Testis (tissue), 3 donors: ENCODE results near the gene ITGB2. TPM values are rescaled to one million over a fixed set of nuclear protein-coding genes. Genes with fewer than 3 reads are reported as not detected.

ENCODE experiments used
- DNase-seq: peaks from one replicate; pipeline ENCODE4 v3.0.0-alpha.2; 2019
- H3K27ac ChIP-seq, 2 donors: fragments of 200-600 bp; sonication (generic); one replicate each; pipeline ENCODE4 v1.5.1; 2019
- H3K27me3 ChIP-seq: fragments of 200-600 bp; sonication (generic); one replicate; pipeline ENCODE4 v1.5.1; 2019
- H3K36me3 ChIP-seq: fragments of 200-600 bp; sonication (generic); one replicate; pipeline ENCODE4 v1.5.1; 2017; ENCODE audit warnings: low read depth; ENCODE audit errors: missing control alignments
- H3K4me1 ChIP-seq: fragments of 200-600 bp; sonication (generic); one replicate; pipeline ENCODE4 v1.5.1; 2019
- H3K4me3 ChIP-seq, 2 donors: fragments of 200-600 bp; sonication (generic); one replicate each; pipeline ENCODE4 v1.5.1; 2017 to 2019
- H3K9me3 ChIP-seq: fragments of 200-600 bp; sonication (generic); one replicate; pipeline ENCODE4 v1.5.1; 2017
- POLR2A ChIP-seq: fragments of 450-650 bp; IDR thresholded peaks from one replicate; pipeline ENCODE4 v1.6.1; 2017; ENCODE audit warnings: antibody characterized with exemption, mild to moderate bottlenecking, moderate library complexity
- WGBS, 2 donors: methylation state at CpG; one replicate each; pipeline ENCODE4 v1.1.5; 2018; 5-methylcytosine and 5-hydroxymethylcytosine counted together
- intact Hi-C: fragments of 100-400 bp; cut with DNase I; formaldehyde crosslinking; loops from one replicate; pipeline ENCODE4 v1.15.1; 2023; ENCODE audit warnings: low total_unique reads
- polyA plus RNA-seq: library from polyadenylated mRNA; stranded (reverse); fragments of 350-450 nt; fragmentation: Illumina TruSeq; extraction: RNeasy Lipid Tissue Mini Kit (QIAGEN cat#74804); gene quantifications from one replicate; pipeline ENCODE4 v1.2.3, GENCODE V29; 2014; ENCODE audit warnings: low read depth, low replicate concordance; ENCODE audit not compliant: insufficient read depth
- total RNA-seq, 2 donors: library from RNA; depleted of rRNA; stranded (reverse); fragments of >200 nt; gene quantifications; one replicate each; pipeline ENCODE4 v1.2.3, GENCODE V29; 2016
- TF ChIP-seq, protein P1 (sequence below), 3 experiments: fragments of 450-650 bp in 2 of 3; fragments of 200-600 bp in 1 of 3; sonication (generic) in 1 of 3; IDR thresholded peaks; one replicate each; pipeline ENCODE4 v1.5.1; 2016 to 2019; ENCODE audit warnings: antibody characterized with exemption in 3 of 3, mild to moderate bottlenecking in 2 of 3, moderate library complexity in 1 of 3

ITGB2 gene
- total and polyA plus RNA-seq, 3 donors from 2014 or later, result 5.6 to 29.5 (median 27.4) TPM

DNA sequence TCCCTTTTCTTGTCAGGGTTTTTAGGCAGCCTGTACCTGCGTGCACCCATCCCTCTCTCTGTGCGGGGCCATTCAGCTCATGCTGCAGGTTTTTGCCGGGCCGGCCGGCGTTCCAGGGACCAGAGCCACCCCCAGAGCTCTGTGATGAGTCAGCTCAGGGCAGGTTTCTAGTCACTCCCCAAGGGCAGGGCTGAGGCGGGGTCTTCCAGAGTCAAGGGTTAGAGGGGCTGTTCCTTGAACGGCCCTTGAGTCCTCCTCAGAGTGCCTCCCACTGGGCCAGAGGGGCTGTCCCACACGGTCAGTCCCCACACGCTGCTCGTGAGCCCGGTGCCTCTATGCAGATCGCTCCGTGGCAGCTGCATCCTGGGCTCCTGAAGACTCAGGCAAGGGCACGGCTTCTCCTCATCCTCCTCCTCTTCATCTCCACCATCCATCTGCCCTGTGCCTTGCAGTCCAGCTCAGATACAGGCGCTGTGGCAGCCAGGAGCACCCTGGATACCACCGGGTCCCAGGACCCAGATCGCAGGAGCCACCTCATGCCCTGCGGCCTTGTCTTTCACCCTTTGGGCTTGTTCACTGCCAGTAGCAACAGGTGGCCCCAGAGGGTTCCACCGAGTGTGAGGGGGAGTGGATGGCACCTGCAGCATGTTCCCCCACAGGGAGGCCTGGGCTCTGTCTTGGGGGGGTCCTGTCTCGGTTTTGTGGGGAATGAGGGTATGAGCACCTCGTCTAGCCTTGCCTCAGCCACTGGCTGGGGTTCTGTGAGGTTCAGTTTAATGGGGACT lies 36.5 kb upstream of the ITGB2 start:
- no peaks in the 10 kb centered on the region for H3K9me3 ChIP-seq
- no peak overlapping the region for H3K4me3 ChIP-seq
- H3K36me3 ChIP-seq, result no peaks in the 10 kb centered on the region
- H3K27me3 ChIP-seq, result no peaks in the 10 kb centered on the region
- no peak for TF ChIP-seq POLR2A
- TF ChIP-seq, protein P1, sequence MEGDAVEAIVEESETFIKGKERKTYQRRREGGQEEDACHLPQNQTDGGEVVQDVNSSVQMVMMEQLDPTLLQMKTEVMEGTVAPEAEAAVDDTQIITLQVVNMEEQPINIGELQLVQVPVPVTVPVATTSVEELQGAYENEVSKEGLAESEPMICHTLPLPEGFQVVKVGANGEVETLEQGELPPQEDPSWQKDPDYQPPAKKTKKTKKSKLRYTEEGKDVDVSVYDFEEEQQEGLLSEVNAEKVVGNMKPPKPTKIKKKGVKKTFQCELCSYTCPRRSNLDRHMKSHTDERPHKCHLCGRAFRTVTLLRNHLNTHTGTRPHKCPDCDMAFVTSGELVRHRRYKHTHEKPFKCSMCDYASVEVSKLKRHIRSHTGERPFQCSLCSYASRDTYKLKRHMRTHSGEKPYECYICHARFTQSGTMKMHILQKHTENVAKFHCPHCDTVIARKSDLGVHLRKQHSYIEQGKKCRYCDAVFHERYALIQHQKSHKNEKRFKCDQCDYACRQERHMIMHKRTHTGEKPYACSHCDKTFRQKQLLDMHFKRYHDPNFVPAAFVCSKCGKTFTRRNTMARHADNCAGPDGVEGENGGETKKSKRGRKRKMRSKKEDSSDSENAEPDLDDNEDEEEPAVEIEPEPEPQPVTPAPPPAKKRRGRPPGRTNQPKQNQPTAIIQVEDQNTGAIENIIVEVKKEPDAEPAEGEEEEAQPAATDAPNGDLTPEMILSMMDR (IDR thresholded peaks at IDR 0.05), result no peak
- WGBS, 2 donors, result 92 to 94% methylated on average over 15 to 22 of the region's 22 CpGs
- intact Hi-C loops, result no loop called here
- DNase-seq, result no peak
- no peak overlapping the region for H3K27ac ChIP-seq
- peaks cover 26% of the 10 kb centered on the region for H3K4me1 ChIP-seq

DNA sequence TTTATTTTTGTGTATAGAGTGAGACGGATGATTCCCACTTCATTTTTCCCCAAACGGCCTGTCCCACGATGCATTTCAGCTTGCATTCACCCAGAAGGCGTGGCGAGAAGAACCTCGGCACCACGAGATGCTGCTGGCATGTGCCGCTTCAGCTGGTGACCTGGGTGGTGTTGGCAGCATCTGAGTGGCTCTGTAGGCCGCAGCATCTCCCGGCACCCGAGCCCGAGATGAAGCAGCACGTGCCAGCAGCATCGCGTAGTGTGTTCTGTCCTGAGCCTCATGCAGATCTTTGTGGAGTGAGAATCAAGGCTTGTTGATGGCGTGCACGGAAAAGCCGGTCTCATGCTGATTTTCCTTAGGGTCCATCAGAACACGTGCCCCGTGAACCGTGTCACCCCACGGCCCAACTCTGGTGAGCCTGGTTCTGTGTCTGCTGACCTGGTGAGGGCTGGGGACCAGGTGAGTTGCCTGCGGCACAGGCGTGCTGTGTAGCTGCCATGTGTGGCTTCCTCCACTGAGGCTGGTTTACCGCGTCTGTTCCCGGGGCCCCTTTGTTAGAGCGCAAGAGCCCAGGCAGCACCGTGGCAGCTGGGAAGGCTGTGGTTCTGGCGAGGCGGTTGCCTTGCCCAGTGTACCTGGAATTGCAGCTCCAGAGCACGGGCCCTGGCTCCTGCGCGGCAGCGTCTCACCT lies 35.8 kb upstream of the ITGB2 start:
- no peaks in the 10 kb centered on the region for H3K9me3 ChIP-seq
- no peak overlapping the region for H3K27ac ChIP-seq
- H3K4me3 ChIP-seq, result no peak overlapping the region
- no peak for DNase-seq
- intact Hi-C loops, result no loop called here
- TF ChIP-seq, protein P1 (IDR thresholded peaks at IDR 0.05), result no peak
- TF ChIP-seq POLR2A, result no peak
- no peaks in the 10 kb centered on the region for H3K36me3 ChIP-seq
- H3K4me1 ChIP-seq, result peaks cover 26% of the 10 kb centered on the region
- no peaks in the 10 kb centered on the region for H3K27me3 ChIP-seq
- 95 to 98% methylated on average over 35 of the region's 35 CpGs for WGBS, 2 donors

DNA sequence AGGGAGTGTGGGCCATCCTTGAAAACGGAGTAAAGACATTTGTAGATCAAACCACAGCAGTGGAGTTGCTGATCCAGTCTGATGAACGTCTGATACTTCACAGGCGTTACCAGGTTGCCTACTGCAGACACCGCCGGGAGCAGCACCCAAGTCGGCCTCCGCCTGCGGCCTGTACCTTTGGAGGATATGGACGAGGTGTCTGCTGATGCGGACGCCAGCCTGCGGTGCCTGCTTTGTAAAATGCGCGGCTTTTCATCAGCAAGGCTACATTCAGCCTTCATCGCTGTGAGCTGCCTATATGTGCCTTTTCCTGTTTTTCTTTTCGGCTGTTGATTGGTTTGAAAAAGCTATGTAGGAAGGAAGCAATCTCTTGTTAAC lies 35.1 kb upstream of the ITGB2 start:
- H3K4me1 ChIP-seq, result peaks cover 26% of the 10 kb centered on the region

DNA sequence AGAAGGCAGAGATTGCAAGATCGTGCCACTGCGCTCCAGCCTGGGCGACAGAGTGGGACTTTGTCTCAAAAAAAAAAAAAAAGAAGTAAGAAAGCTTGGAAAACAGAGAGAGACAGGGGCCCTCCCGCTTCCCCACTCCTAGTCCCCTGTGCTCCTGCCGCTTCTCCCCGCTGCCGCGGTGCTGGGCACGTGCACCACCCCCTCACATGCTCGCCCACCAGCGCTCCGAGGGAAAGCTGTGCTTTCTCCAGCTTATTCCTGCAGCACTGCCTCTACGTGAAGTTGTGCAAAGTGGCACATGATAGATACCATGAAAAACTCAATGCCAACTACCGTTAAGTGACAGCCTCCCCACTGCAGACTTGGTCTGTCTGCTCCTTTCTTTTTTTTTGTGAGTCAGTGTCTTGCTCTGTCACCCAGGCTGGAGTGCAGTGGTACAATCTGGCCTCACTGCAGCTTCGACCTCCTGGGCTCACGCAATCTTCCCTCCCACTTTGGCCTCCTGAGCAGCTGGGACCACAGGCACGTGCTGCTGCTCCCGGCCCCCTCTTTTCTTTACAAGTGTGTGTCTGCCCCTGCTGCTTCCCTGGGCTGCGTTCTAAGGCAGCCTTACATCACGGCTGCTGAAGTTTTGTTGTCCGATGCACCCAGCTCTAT lies 34.6 kb upstream of the ITGB2 start:
- Histone ChIP-seq H3K27ac (no peak overlapping the region), H3K36me3 (no peaks in the 10 kb centered on the region), H3K9me3 (no peaks in the 10 kb centered on the region), H3K27me3 (no peaks in the 10 kb centered on the region), H3K4me3 (no peak overlapping the region), H3K4me1 (peaks cover 26% of the 10 kb centered on the region)
- intact Hi-C loops, result no loop called here
- TF ChIP-seq, protein P1 (IDR thresholded peaks at IDR 0.05), result no peak
- no peak for TF ChIP-seq POLR2A
- no peak for DNase-seq
- WGBS, 2 donors, result 88 to 92% methylated on average over 21 of the region's 21 CpGs

More for the DNA sequence above, 35.1 kb upstream of the ITGB2 start:
- DNase-seq, result no peak
- Histone ChIP-seq H3K4me3 (no peak overlapping the region), H3K36me3 (no peaks in the 10 kb centered on the region), H3K27ac (no peak overlapping the region), H3K9me3 (no peaks in the 10 kb centered on the region), H3K27me3 (no peaks in the 10 kb centered on the region)
- intact Hi-C loops, result no loop called here
- TF ChIP-seq, protein P1 (IDR thresholded peaks at IDR 0.05), result no peak
- TF ChIP-seq POLR2A, result no peak
- WGBS, 2 donors, result 92 to 93% methylated on average over 16 of the region's 16 CpGs
